HG03558 (cell line): ENCODE measurements around the gene SEC11C.

Experiments used
- ATAC-seq: cut with Tn5 transposase; IDR thresholded peaks from one replicate; pipeline ENCODE4 v1.9.1; 2021; ENCODE audit warnings: moderate number of reproducible peaks; ENCODE audit not compliant: unreplicated experiment; ENCODE audit errors: extremely low read depth

Gene SEC11C

GRCh38 chr18:59143441-59143840 lies 3.8 kb downstream of the SEC11C start:
- no peak for ATAC-seq

GRCh38 chr18:59144483-59144882 lies 4.8 kb downstream of the SEC11C start:
- no peak for ATAC-seq

GRCh38 chr18:59145055-59145454 lies 5.4 kb downstream of the SEC11C start:
- ATAC-seq = no peak

- no peak for ATAC-seq
Observed at GRCh38 chr18:59148192-59148591, 8.5 kb downstream of the SEC11C start.

GRCh38 chr18:59149007-59149406 lies 9.3 kb downstream of the SEC11C start:
- no peak for ATAC-seq

- no peak for ATAC-seq
Observed at GRCh38 chr18:59149416-59149815, 9.7 kb downstream of the SEC11C start.

GRCh38 chr18:59150236-59150635 lies 10.6 kb downstream of the SEC11C start:
- no peak for ATAC-seq

GRCh38 chr18:59155153-59155552 lies 15.5 kb downstream of the SEC11C start:
- no peak for ATAC-seq

GRCh38 chr18:59156316-59156715 lies 16.6 kb downstream of the SEC11C start:
- ATAC-seq = no peak

GRCh38 chr18:59159265-59159664 lies 19.6 kb downstream of the SEC11C start:
- ATAC-seq = no peak

- no peak for ATAC-seq
Observed at GRCh38 chr18:59159986-59160385, 20.3 kb downstream of the SEC11C start.

- no peak for ATAC-seq
Observed at GRCh38 chr18:59172664-59173249, 33.1 kb downstream of the SEC11C start.

GRCh38 chr18:59177485-59177884 lies 37.8 kb downstream of the SEC11C start:
- ATAC-seq = no peak

GRCh38 chr18:59180150-59180845 lies 40.6 kb downstream of the SEC11C start:
- ATAC-seq = no peak

GRCh38 chr18:59182673-59183072 lies 43.0 kb downstream of the SEC11C start:
- ATAC-seq = no peak

GRCh38 chr18:59189008-59189407 lies 49.3 kb downstream of the SEC11C start:
- ATAC-seq = no peak

- no peak for ATAC-seq
Observed at GRCh38 chr18:59189746-59190145, 50.1 kb downstream of the SEC11C start.

- ATAC-seq = no peak
Observed at GRCh38 chr18:59196161-59196725, 56.6 kb downstream of the SEC11C start.

GRCh38 chr18:59197636-59198035 lies 58.0 kb downstream of the SEC11C start:
- ATAC-seq = no peak

GRCh38 chr18:59198215-59198614 lies 58.5 kb downstream of the SEC11C start:
- ATAC-seq = no peak

GRCh38 chr18:59200787-59201186 lies 61.1 kb downstream of the SEC11C start:
- no peak for ATAC-seq
